D721Med (cell line): Measurements from ENCODE around the gene OPA1.
A peak's percentile ranks its signal among the peaks of the same experiment; 100 is the strongest.

Source experiments
- DNase-seq: peaks from one replicate; pipeline ENCODE4 v3.0.0; 2011; ENCODE audit warnings: low spot score; ENCODE audit not compliant: insufficient read length
- FAIRE-seq: peaks from 2 replicates; lab custom pipeline; 2011; peaks lifted over from hg19 to GRCh38; lab: Jason Lieb, UNC
- CTCF ChIP-seq: IDR thresholded peaks from 2 replicates; pipeline ENCODE4 v1.5.1; 2012; ENCODE audit warnings: mild to moderate bottlenecking, control low read depth; ENCODE audit not compliant: insufficient read depth; ENCODE audit errors: missing control alignments

Gene OPA1

GRCh38 chr3:193553586-193553985 is 39.4 kb upstream of the OPA1 start:
- TF ChIP-seq CTCF, result no peak
- DNase-seq (no peak), FAIRE-seq (no peak)

GRCh38 chr3:193554811-193555210 is 38.2 kb upstream of the OPA1 start, which contains the start of gene ATP13A4:
Gene ATP13A4 (minus strand): TSS chr3:193554895. CDS start chr3:193554799, 96 bp downstream.
- TF ChIP-seq CTCF, result no peak
- DNase-seq, result no peak
- no peak for FAIRE-seq

- DNase-seq (no peak), FAIRE-seq (no peak)
Observed at GRCh38 chr3:193556841-193557240, 36.2 kb upstream of the OPA1 start.

GRCh38 chr3:193559100-193559499 is 33.9 kb upstream of the OPA1 start:
- FAIRE-seq (no peak), DNase-seq (no peak)
- TF ChIP-seq CTCF, result no peak

More at GRCh38 chr3:193556841-193557240, 36.2 kb upstream of the OPA1 start:
- TF ChIP-seq CTCF, result no peak

- FAIRE-seq, result no peak
- no peak for DNase-seq
- no peak for TF ChIP-seq CTCF
Observed at GRCh38 chr3:193560091-193560490, 32.9 kb upstream of the OPA1 start.

GRCh38 chr3:193560870-193561269 is 32.1 kb upstream of the OPA1 start:
- no peak for FAIRE-seq
- DNase-seq, result no peak
- TF ChIP-seq CTCF, result no peak

GRCh38 chr3:193563426-193563825 is 29.6 kb upstream of the OPA1 start:
- FAIRE-seq (peak; percentile 56), DNase-seq (no peak)
- TF ChIP-seq CTCF, result no peak
